Hepatocyte (in vitro differentiated cells): ENCODE results near the gene PDK2.

Experiments
- CTCF ChIP-seq: fragments of 200-600 bp; sonication (generic); IDR thresholded peaks from 2 replicates; pipeline ENCODE4 v1.5.1; 2016; ENCODE audit warnings: antibody characterized with exemption, mild to moderate bottlenecking; ENCODE audit not compliant: poor library complexity
- EZH2 ChIP-seq: fragments of 200-600 bp; sonication (generic); IDR thresholded peaks from 2 replicates; pipeline ENCODE4 v1.6.1; 2016; ENCODE audit warnings: antibody characterized with exemption, mild to moderate bottlenecking, borderline replicate concordance
- EZH2phosphoT487 ChIP-seq: fragments of 200-600 bp; sonication (generic); IDR thresholded peaks from one replicate; pipeline ENCODE4 v1.6.1; 2018; ENCODE audit warnings: antibody characterized with exemption, mild to moderate bottlenecking, low read depth, moderate library complexity; ENCODE audit not compliant: unreplicated experiment, severe bottlenecking

GRCh38 chr17:50148226-50149090, 53.3 kb downstream of the PDK2 start:
- TF ChIP-seq CTCF: peak; percentile 31
- TF ChIP-seq EZH2: no peak
- no peak for TF ChIP-seq EZH2phosphoT487
